NCI-H748 (cell line): ENCODE results near the gene CISTR.
"Not testable (repeated sequence)": the region's sequence is repeated elsewhere in the genome, so short reads cannot be mapped to it uniquely, and the experiment has no call there.

Experiments used
- DNase-seq: peaks from one replicate; lab custom pipeline; 2025; ENCODE audit not compliant: unreplicated experiment; lab: John Stamatoyannopoulos, UW

CISTR gene

GRCh38 chr12:53764615-53765014 is 12.8 kb upstream of the CISTR start:
- DNase-seq: no peak

DNA sequence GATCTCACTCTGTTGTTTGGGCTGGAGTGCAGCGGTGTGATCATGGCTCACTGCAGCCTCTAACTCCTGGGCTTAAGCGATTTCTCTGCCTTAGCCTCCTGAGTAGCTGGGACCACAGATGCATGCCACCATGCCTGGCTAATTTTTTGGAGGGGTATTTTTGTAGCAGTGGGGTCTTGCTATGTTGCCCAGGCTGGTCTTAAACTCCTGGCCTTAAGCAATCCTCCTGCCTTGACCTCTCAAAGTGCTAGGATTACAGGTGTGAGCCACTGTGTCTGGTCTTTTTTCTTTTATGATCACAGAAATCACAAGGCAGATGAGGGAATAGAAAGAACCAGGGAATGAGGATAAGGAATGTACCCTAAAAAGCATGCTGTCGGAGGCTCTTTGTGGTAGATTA is 11.0 kb upstream of the CISTR start:
- not testable (repeated sequence) for DNase-seq

- no peak for DNase-seq
Observed at GRCh38 chr12:53761306-53761705, 9.5 kb upstream of the CISTR start.

DNA sequence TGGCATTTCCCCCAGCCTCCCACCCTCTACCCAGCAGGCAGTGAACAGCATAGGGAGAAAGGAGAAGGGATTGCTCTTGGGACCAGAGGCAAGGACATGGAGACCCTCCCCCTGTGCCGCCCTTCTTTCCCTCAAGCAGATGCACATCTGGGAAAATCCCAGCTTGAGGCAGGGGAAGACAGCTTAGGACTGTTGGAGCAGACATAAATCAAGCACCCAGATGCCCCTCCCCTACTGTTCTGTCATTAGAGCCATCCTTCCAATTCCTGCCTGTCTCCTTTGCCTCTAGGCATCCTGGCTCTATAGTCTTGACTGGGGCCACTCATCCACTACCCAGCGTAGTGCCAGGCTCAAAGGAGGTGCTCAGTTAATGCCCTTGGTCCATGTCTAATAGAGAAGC is 7.5 kb upstream of the CISTR start:
- no peak for DNase-seq

- DNase-seq: no peak
Observed at GRCh38 chr12:53758730-53759103, 6.9 kb upstream of the CISTR start.

GRCh38 chr12:53758081-53758729 is 6.4 kb upstream of the CISTR start:
- DNase-seq: no peak

GRCh38 chr12:53757101-53757770 is 5.5 kb upstream of the CISTR start:
- peak; percentile 89 for DNase-seq

GRCh38 chr12:53756300-53757100 is 4.7 kb upstream of the CISTR start:
- peak; percentile 50 for DNase-seq

GRCh38 chr12:53755893-53756292 is 4.1 kb upstream of the CISTR start:
- DNase-seq: no peak

DNA sequence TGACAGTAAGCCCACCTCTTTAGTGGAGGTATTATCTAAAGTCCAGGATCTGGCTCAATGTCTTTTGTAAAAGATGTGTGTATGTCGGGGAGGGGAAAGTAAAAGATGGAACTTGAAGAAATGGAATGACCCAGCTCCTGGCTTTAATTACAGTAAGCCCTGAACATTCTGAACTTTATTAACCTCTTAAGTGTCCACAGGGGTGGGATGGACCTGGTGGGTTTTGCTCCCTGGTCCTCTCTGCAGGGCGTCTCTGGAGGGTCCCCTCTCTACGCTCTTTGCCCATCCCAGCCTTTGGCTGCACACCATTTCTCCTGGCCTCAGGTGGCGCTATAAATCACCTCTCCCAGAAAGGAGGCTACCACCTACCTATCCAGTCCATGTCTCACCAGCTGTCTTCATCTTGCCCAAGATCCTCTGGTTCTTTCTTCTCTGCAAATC is 3.7 kb upstream of the CISTR start:
- DNase-seq: peak; percentile 19

DNA sequence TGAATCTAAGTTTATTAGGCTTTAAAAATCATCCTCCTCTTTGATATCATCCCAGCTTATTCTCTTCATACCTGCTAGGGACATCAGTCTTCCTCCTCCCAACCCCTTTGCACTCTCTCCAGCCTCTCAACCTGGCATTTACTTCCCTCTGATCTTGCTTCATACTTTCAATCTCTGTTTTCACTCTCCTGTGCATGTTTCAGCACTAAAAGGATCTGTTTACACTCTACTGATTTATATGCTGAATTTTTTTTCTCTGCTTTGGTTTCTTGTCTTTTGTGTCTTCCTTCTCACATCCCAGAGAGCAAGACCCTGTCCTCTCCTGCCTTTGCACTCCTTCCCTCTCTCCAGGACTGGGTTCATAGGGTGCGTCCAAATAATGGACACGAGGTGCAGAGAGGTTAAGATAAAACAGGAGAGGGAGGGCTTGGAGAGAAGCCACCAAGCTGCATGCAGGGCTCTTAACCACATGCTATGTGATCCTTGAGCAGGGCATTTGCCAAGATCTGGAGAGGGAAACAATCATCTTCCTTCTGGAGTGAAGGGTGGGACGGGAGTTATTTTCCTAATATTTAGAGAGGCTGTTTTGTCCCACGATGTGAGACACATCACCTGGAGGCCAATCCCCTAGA is 3.0 kb upstream of the CISTR start:
- DNase-seq: no peak

- DNase-seq: no peak
Observed at GRCh38 chr12:53754188-53754585, 2.4 kb upstream of the CISTR start.

DNA sequence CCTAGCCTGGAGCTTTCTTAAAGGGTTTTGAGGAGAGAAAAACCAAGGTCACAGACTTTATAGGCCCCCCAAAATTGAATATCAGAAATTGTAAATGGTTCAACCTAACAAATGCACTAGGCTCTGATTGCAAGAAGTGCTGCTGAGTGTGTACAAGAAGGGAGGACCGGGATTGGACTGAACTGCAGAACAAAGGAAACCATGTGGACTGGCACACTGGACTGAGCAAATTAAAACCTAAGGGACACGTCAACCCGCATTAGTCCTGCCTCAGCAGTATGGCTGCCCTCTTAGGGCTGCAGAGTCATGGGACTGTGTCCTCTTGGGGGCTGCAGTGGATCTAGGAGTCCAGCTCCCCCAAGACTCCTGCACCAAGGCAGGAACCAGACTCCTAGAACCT is 842 bp upstream of the CISTR start:
- DNase-seq: no peak

DNA sequence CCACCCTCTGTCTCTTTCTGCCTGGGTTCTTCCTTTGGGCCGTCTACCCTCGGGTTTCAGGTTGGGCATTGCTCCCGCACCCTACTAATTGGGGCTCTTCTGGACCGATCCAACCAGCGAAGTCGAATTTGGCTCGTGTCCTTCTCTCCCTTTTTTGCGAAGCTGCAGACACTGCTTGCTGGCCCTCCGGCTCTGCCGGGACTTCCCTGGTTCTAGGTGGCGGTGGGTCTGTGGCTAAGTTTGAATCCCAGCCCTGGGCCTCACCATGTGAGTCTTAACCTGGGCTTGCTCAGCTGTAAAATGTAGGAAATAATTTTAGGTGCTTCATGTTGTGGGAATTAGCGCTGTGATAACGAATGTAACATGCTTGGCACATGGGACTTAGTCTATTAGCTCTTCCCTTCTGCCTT is 418 bp upstream of the CISTR start:
- no peak for DNase-seq

DNA sequence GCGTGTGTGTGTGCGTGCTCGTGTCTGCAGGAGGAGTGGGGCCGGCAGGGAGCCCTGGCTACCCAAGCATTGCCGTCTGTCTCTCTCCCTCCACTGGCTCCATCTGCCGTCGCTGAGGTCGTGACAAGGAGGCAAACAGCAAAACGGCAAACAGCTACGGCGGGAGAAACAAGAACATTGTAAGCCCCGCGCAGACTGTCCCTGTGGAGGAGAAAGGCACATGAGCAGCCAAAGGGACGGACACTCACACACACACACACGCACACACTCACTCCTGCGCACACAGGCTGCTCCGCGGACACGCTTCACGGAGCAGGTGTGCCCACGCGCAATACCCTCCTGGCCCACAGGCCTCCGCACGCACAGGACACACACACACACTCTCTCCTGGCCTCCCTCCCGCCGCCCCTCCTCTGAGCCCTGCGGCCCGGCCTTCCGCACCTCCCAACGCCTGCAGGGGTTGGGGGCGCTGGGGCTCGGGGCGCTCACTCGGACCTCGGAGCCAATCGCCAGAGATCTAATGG is 905 bp downstream of the CISTR start:
- DNase-seq: peak; percentile 74

DNA sequence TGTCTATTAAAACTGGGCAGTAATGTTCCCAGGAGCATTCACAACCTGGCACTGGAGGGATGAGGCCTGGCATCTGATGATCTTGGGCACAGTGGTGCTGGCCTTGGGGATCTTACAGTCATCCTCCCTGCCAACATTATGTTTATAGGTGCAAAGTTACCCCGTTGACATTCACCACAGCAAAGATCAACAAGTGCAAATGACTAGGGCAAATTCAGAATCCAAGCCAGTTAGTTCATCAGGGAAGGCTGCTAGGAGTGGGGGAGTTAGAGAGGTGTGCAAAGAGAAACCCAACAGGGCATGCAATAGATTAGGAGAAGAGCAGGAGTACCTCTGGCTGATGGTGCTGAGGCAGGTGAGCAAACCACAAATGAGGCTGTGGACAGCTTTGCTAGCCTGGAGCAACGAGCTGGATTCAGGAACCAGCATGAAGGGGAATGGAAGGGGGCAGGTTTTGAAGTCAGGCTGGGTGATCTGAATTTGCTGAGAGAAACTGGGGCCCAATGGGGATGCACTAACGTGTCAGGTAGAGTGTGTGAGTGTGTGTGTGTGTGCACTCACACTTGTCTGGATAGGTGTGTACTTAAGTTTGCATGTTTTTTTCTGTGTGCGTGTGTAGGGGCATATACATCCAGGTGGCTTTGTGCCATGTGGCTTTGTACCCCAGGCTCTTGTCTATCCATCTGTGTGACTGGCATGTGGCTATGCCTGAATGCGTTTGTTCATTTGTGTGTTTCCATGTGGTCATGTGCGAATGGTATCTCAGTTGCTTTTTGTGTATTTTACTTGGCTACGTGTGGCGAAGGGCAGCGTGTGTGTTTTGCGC is 1.6 kb downstream of the CISTR start:
- DNase-seq: no peak

GRCh38 chr12:53748072-53748840 is 3.5 kb downstream of the CISTR start:
- DNase-seq: peak; percentile 21

- peak; percentile 15 for DNase-seq
Observed at GRCh38 chr12:53747095-53747494, 4.7 kb downstream of the CISTR start.

GRCh38 chr12:53746592-53747092 is 5.1 kb downstream of the CISTR start:
- DNase-seq: peak; percentile 88

DNA sequence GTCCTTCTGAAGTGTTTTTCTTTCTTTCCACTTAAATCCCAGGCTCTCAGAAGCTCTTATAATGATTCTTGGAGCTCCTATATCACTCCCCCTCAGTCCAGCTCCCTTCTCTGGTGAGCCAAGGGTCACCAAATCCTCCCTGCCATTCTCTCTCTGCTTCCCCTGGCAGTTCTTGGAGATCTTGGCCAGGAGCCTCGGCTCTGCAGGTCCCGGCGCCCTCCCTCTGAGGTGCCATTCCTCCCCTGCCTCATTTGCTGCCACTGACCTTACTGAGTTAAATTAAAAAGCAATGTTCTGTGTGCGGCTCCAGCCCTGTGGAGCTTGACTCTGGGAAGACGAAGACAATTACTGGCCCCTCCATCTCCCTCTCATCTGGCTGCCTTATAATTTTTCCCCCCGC is 7.0 kb downstream of the CISTR start:
- no peak for DNase-seq
